CD14-positive monocyte (primary cell): ENCODE data around the gene WDTC1. TPM values are rescaled to one million over a fixed set of nuclear protein-coding genes. Genes with fewer than 3 reads are reported as not detected.

Source experiments
- DNase-seq, 3 donors: peaks; one replicate each; pipeline ENCODE4 v3.0.0-alpha.2; 2011 to 2022
- H2AFZ ChIP-seq: 2 replicates; pipeline ENCODE4 v1.6.0; 2012; ENCODE audit warnings: mild to moderate bottlenecking, low read depth, low read length, inconsistent platforms; ENCODE audit not compliant: insufficient read depth, poor library complexity, severe bottlenecking
- H3K27ac ChIP-seq, 2 donors: 1 replicate in 1 of 2; 2 replicates in 1 of 2; pipeline ENCODE4 v1.5.1; 2012 to 2013; ENCODE audit warnings: low read length in 2 of 2, control low read depth in 1 of 2, inconsistent platforms in 1 of 2, low read depth in 1 of 2, mild to moderate bottlenecking in 1 of 2
- H3K27me3 ChIP-seq, 2 donors: one replicate each; pipeline versions ENCODE4 v1.6.0 to v1.6.1; 2011 to 2013; ENCODE audit warnings: low read length in 2 of 2; ENCODE audit not compliant: control insufficient read depth in 2 of 2, insufficient read depth in 2 of 2
- H3K36me3 ChIP-seq, 2 donors: replicated peaks in 1 of 2; 1 replicate in 1 of 2; 2 replicates in 1 of 2; pipeline versions ENCODE4 v1.5.1 to v1.6.1; 2012 to 2013; ENCODE audit warnings: low read length in 2 of 2, control low read depth in 1 of 2, inconsistent platforms in 1 of 2, mild to moderate bottlenecking in 1 of 2; ENCODE audit not compliant: insufficient read depth in 2 of 2, control insufficient read depth in 1 of 2
- H3K4me1 ChIP-seq, 2 donors: 1 replicate in 1 of 2; 2 replicates in 1 of 2; pipeline versions ENCODE4 v1.5.1 to v1.6.1; 2012 to 2013; ENCODE audit warnings: low read length in 2 of 2, control low read depth in 1 of 2, inconsistent platforms in 1 of 2, mild to moderate bottlenecking in 1 of 2, moderate library complexity in 1 of 2; ENCODE audit not compliant: insufficient read depth in 2 of 2, control insufficient read depth in 1 of 2
- H3K4me2 ChIP-seq: replicated peaks from 2 replicates; pipeline ENCODE3; 2012; ENCODE audit warnings: low read length, moderate library complexity, mild to moderate bottlenecking; ENCODE audit not compliant: poor library complexity, severe bottlenecking; ENCODE audit errors: extremely low read depth
- H3K4me3 ChIP-seq, 3 experiments: fragments of 200-600 bp in 1 of 3; sonication (generic) in 1 of 3; replicated peaks in 1 of 3; 1 replicate in 2 of 3; 2 replicates in 1 of 3; pipeline ENCODE4 v1.5.1; 2011 to 2013; ENCODE audit warnings: low read length in 3 of 3, mild to moderate bottlenecking in 3 of 3, control low read depth in 2 of 3, low read depth in 2 of 3, inconsistent platforms in 1 of 3, moderate library complexity in 1 of 3
- H3K79me2 ChIP-seq: 2 replicates; pipeline ENCODE4 v1.6.0; 2012; ENCODE audit warnings: mild to moderate bottlenecking, control low read depth, inconsistent platforms, low read length, moderate library complexity; ENCODE audit not compliant: insufficient read depth
- H3K9ac ChIP-seq: 2 replicates; pipeline ENCODE4 v1.6.0; 2017; ENCODE audit warnings: low read length, mild to moderate bottlenecking; ENCODE audit not compliant: insufficient read depth, poor library complexity, severe bottlenecking
- H3K9me3 ChIP-seq, 2 donors: replicated peaks in 1 of 2; 1 replicate in 1 of 2; 2 replicates in 1 of 2; pipeline versions ENCODE4 v1.5.1 to v1.6.1; 2012 to 2013; ENCODE audit warnings: low read length in 2 of 2, control low read depth in 1 of 2; ENCODE audit not compliant: control insufficient read depth in 1 of 2, insufficient read depth in 1 of 2
- H4K20me1 ChIP-seq: 2 replicates; pipeline ENCODE4 v1.6.0; 2012; ENCODE audit warnings: mild to moderate bottlenecking, low read length, control low read depth, moderate library complexity; ENCODE audit not compliant: insufficient read depth
- H3K27ac Mint-ChIP-seq, 7 donors: one replicate each; pipeline ENCODE4 v1.8.0; 2020; ENCODE audit warnings: mild to moderate bottlenecking in 7 of 7, mixed read lengths in 7 of 7, moderate library complexity in 6 of 7, inconsistent platforms in 2 of 7
- H3K27me3 Mint-ChIP-seq, 3 donors: one replicate each; pipeline ENCODE4 v1.8.0; 2021 to 2022; ENCODE audit warnings: low read depth in 3 of 3, mild to moderate bottlenecking in 3 of 3, mixed read lengths in 3 of 3, moderate library complexity in 3 of 3, inconsistent platforms in 1 of 3
- H3K36me3 Mint-ChIP-seq, 2 donors: one replicate each; pipeline ENCODE4 v1.8.0; 2020; ENCODE audit warnings: mixed read lengths in 2 of 2, inconsistent platforms in 1 of 2, mild to moderate bottlenecking in 1 of 2
- H3K4me1 Mint-ChIP-seq: one replicate; pipeline ENCODE4 v1.8.0; 2020; ENCODE audit warnings: mild to moderate bottlenecking, mixed read lengths
- H3K4me3 Mint-ChIP-seq, 2 donors: one replicate each; pipeline ENCODE4 v1.8.0; 2020; ENCODE audit warnings: mild to moderate bottlenecking in 2 of 2, mixed read lengths in 2 of 2, moderate library complexity in 1 of 2
- H3K9me3 Mint-ChIP-seq, 7 donors: one replicate each; pipeline ENCODE4 v1.8.0; 2020 to 2022; ENCODE audit warnings: mixed read lengths in 7 of 7, mild to moderate bottlenecking in 6 of 7, moderate library complexity in 6 of 7, inconsistent platforms in 2 of 7
- WGBS: methylation state at CpG from one replicate; pipeline ENCODE4 v1.1.5; 2013; ENCODE audit warnings: missing lambda C conversion rate; ENCODE audit not compliant: insufficient coverage; 5-methylcytosine and 5-hydroxymethylcytosine counted together
- intact Hi-C, 2 donors: fragments of 100-400 bp; cut with micrococcal nuclease; formaldehyde crosslinking; loops; one replicate each; pipeline versions ENCODE4 v1.15.0 to v1.15.1; 2023
- polyA plus RNA-seq, 3 donors: library from polyadenylated mRNA; depleted of rRNA in 1 of 3; unstranded in 2 of 3; stranded (reverse) in 1 of 3; fragments of 300-500 nt in 2 of 3; fragments of >200 nt in 1 of 3; fragmentation: Illumina TruSeq in 2 of 3; gene quantifications; 1 replicate in 2 of 3; 2 replicates in 1 of 3; pipeline ENCODE4 v1.2.3, GENCODE V29; 2012 to 2021
- TF ChIP-seq, protein P1 (sequence below): fragments of 200-600 bp; IDR thresholded peaks from one replicate; pipeline ENCODE4 v1.8.0; 2022; ENCODE audit warnings: antibody characterized with exemption, mild to moderate bottlenecking

WDTC1 gene
- polyA plus RNA-seq, 3 donors, result 2.1 to 26.6 (median 4.3) TPM

DNA sequence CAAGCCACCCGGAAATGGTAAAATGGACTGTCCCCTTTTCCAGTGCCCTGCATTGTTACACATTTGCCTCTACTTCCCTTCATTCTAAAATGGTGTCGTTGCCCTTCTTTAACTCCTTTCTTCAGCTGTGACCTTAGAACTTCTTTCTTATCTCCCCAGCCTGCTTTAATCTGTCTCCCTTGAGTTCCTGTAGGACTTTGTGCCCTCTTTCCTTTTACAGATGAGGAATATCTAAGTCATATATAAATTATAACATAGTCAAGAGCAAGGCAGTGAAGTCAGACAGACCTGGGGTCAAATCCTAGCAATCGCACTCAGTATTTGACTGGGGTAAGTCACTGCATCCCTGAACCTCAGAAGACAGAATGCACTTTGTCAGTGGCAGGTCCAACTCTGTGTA, 56.1 kb downstream of the WDTC1 start:
- Histone ChIP-seq H4K20me1 (no peaks in the 10 kb centered on the region), H3K4me2 (no peak overlapping the region), H3K27ac (no peak overlapping the region), H3K79me2 (no peaks in the 10 kb centered on the region), H3K4me3 (no peak overlapping the region), H3K9ac (no peak overlapping the region), H3K9me3 (no peaks in the 10 kb centered on the region), H2AFZ (no peak overlapping the region), H3K36me3 (peaks cover 54 to 77% of the 10 kb centered on the region in 2 donors), H3K4me1 (no peaks in the 10 kb centered on the region), H3K27me3 (no peaks in the 10 kb centered on the region)
- DNase-seq, result no peak
- Mint-ChIP-seq H3K27ac (no peak overlapping the region), H3K9me3 (no peaks in the 10 kb centered on the region), H3K36me3 (peaks cover 55 to 89% of the 10 kb centered on the region in 2 donors), H3K27me3 (peaks cover 0 to 1% (median 1%) of the 10 kb centered on the region in 3 donors), H3K4me1 (no peaks in the 10 kb centered on the region), H3K4me3 (no peak overlapping the region)
- TF ChIP-seq, protein P1, sequence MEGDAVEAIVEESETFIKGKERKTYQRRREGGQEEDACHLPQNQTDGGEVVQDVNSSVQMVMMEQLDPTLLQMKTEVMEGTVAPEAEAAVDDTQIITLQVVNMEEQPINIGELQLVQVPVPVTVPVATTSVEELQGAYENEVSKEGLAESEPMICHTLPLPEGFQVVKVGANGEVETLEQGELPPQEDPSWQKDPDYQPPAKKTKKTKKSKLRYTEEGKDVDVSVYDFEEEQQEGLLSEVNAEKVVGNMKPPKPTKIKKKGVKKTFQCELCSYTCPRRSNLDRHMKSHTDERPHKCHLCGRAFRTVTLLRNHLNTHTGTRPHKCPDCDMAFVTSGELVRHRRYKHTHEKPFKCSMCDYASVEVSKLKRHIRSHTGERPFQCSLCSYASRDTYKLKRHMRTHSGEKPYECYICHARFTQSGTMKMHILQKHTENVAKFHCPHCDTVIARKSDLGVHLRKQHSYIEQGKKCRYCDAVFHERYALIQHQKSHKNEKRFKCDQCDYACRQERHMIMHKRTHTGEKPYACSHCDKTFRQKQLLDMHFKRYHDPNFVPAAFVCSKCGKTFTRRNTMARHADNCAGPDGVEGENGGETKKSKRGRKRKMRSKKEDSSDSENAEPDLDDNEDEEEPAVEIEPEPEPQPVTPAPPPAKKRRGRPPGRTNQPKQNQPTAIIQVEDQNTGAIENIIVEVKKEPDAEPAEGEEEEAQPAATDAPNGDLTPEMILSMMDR, result no peak
- WGBS, result 100% methylated on average over 3 of the region's 3 CpGs
- intact Hi-C loops, result loop anchor here in 1 of 2 donors (10.0 kb wide), 1 partner anchor 246 kb away; no protein-coding TSS in a partner anchor

DNA sequence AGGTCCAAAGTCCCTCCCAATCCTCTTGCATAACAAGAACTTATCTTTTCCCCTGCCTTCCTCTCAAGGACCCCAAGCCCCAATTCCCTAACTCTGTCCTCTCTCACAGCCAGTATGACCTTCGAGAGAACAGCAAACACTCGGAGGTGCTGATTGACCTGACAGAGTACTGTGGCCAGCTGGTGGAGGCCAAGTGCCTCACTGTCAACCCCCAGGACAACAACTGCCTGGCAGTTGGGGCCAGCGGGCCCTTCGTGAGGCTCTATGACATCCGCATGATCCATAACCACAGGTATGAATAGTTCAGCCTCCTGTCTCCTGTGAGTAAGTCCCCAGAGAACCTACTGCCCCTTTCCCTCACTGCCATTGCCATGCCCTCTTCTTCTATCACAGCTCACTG, 57.7 kb downstream of the WDTC1 start:
- Histone ChIP-seq H3K4me1 (no peaks in the 10 kb centered on the region), H3K27ac (no peak overlapping the region), H4K20me1 (peaks cover 8% of the 10 kb centered on the region), H3K9me3 (no peaks in the 10 kb centered on the region), H3K9ac (no peak overlapping the region), H2AFZ (no peak overlapping the region), H3K27me3 (no peaks in the 10 kb centered on the region), H3K4me2 (no peak overlapping the region), H3K79me2 (no peaks in the 10 kb centered on the region), H3K36me3 (peaks cover 57 to 77% of the 10 kb centered on the region in 2 donors), H3K4me3 (no peak overlapping the region)
- Mint-ChIP-seq H3K9me3 (no peaks in the 10 kb centered on the region), H3K4me3 (no peak overlapping the region), H3K4me1 (no peaks in the 10 kb centered on the region), H3K27ac (peak overlapping the region in 1 of 7 donors; percentile 46), H3K27me3 (peaks cover 0 to 1% (median 0%) of the 10 kb centered on the region in 3 donors), H3K36me3 (peaks cover 66 to 87% of the 10 kb centered on the region in 2 donors)
- 100% methylated on average over 5 of the region's 5 CpGs for WGBS
- intact Hi-C loops, result loop anchor here in 1 of 2 donors (10.0 kb wide), 1 partner anchor 247 kb away; no protein-coding TSS in a partner anchor
- TF ChIP-seq, protein P1, result no peak
- DNase-seq, result no peak
